T47D (cell line): Measurements from ENCODE around the gene BLVRB.
"Not testable (repeated sequence)": the region's sequence is repeated elsewhere in the genome, so short reads cannot be mapped to it uniquely, and the experiment has no call there.

Experiments used
- DNase-seq, 2 experiments: peaks; one replicate each; pipeline versions ENCODE4 v3.0.0 to v3.0.0-alpha.2; 2011 to 2012; ENCODE audit warnings: low read depth in 1 of 2, low spot score in 1 of 2
- JUND ChIP-seq: IDR thresholded peaks from 2 replicates; pipeline ENCODE4 v1.6.1; 2012; ENCODE audit warnings: low read depth
- in situ Hi-C: cut with HindIII; loops from 2 replicates; pipeline ENCODE4 v1.10.0; 2016; ENCODE audit warnings: low sequenced_read_pairs, low pct_unique_long_range_greater_than_20kb

BLVRB gene

GRCh38 chr19:40411958-40412499, 53.5 kb downstream of the BLVRB start:
- DNase-seq, result no peak
- no peak for TF ChIP-seq JUND
- in situ Hi-C loops, result no loop called here

DNA sequence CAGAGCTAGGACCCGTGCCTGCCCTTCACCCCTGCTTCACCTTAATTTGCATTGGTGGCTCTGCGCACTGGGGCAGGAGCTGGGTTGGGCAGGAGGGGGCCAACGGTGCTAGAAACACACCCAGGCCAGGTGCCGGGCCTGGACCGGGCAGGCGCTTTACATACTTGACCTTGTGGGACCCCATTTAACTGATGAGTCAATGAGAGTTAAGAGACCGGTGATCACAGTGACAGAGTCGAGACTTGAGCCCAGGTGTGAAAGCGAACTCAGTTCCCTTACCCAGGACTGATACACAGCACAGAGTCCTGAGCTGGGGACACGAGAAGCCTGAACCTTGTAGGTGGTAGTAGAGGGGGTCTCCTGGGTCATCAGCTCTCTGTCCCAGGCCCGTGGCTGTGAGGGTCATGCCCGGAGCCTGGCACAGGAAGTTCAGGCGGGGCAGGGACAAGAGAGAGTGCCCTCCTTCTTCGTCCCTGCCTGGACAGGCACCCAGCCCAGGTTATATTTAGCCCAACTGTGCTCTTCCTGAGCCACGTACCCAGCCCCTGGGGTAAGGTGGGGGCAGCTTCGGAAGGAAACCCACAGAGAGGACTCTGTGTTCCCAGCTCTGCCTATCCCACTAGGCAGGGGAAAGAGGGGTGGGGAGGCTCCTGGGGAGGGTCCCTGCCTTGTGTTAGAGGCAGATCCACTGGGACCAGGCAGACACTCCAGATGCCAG, 54.3 kb downstream of the BLVRB start:
- TF ChIP-seq JUND, result no peak
- in situ Hi-C loops, result no loop called here
- no peak for DNase-seq

GRCh38 chr19:40410030-40410389, 55.5 kb downstream of the BLVRB start:
- no peak for TF ChIP-seq JUND
- no peak for DNase-seq
- in situ Hi-C loops, result no loop called here

GRCh38 chr19:40408598-40408925, 57.0 kb downstream of the BLVRB start:
- DNase-seq, in situ Hi-C loops: not testable (repeated sequence)

DNA sequence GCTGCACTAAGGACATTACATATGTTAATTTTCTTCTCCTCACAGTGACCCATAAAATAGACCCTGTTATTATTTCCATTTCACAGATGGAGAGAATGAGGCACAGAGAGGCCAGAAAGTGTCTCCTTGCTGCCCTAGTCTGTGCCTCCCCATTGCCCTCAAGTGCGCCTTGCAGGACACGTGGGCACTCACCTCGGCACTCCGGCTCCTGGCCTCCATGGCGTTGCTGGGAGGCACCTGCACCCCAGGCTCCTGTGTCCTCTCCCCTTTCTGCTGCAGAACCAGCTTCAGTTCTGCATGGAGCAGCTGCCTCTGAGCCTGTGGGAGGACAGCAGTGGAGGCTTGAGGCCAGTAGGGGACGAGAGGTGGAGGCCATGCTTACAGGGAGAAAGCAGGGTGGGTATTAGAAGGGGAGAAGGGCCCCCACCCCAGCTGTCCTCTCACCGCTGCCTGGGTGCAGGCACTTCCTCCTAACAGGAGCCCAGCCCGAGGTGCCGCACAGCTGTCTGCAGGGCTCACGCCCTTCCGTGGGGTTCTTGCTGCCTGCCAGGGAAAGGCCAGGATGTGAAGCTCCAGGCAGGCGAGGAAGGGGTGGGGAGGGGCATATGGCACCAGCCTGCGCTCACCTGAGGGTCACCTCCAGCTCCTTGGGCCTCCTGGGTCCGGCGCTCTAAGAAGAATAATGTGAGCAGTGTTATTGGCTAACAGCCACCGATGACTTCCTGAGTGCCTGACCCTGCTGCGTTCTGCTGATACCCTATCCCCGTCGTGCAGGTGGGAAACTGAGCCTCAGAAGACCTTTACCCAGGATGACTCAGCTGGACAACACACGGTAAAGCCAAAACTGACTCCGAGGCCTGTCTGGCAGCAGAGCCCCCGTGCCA, 57.6 kb downstream of the BLVRB start:
- in situ Hi-C loops, result no loop called here
- no peak for DNase-seq

DNA sequence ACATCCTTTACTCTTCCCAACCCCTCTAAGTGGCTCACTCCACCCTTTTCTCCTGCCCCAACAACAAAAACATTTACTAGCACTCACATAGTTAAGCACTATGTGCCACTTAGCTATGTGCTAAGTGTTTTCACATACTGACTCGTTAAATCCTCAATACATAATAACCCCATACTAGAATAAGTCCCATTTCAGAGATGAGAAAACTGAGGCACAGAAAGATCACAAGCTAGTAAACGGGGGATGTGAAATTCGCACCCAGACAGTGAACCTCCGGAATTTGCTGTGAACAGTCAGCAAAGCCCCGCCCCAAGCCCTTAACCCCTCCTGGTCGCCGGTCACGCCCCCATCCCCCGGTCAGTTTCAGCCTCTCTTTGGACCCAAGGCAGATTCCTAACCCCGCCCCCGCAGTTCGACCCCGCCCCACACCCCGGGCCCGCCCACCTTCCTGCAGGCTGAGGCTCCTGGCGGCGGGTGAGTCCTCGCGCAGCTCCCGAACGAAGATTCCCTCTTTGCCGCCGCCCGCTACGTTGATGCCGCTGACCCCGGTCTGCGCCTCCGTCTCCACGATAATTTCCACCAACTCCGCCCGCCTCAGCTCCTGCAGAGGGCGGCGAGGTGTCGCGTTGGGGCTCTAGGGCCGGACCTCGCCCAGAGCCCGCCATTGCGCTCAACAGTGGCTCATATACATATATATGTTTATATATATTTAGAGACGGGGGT, 62.1 kb downstream of the BLVRB start:
- TF ChIP-seq JUND, result no peak
- peak; percentile 82 to 92 for DNase-seq
- in situ Hi-C loops, result no loop called here

More for the DNA sequence above, 57.6 kb downstream of the BLVRB start:
- TF ChIP-seq JUND, result no peak

GRCh38 chr19:40400559-40400958, 65.0 kb downstream of the BLVRB start:
- no peak for TF ChIP-seq JUND

DNA sequence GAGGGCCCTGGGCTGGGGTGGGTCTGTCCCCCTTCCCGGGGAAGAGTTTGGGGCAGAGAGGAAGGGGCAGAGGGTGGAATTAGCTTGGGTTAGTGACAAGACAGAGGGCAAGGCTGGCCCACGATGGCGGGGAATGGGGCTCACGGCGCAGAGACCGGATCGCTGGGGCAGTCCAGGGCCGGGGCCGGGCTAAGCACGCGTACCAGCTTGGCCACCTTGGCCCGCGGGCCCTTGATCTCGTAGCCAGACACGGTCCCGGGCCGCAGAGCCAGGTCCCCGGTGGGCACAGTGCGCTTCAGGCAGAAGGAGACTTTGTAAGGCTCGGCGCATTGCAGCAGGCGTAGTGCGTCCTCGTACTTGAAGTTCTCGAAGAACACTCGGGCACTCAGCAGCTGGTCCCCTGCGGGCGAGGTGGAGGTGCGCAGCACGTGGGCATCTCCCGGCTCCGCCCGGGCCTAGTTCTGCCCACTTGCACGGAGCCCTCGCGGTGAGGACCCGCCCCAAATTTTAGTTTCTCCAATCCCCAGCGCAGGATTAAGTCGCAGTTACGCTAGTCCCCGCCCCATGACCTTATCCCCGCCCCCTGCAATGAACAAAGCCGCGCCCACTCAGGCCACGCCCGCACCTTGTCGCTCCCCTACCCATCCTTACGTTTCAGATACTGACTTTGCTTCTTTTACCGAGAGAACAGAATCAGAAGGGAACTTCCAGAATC, 67.0 kb downstream of the BLVRB start:
- no peak for TF ChIP-seq JUND
- in situ Hi-C loops, result no loop called here
- no peak for DNase-seq

More at GRCh38 chr19:40400559-40400958, 65.0 kb downstream of the BLVRB start:
- no peak for DNase-seq
- in situ Hi-C loops, result no loop called here
